OCI-LY3 (cell line): ENCODE data around the gene MAPKAP1.

Source experiments
- EZH2phosphoT487 ChIP-seq: fragments of 200-600 bp; shearing (Covaris generic); IDR thresholded peaks from 2 replicates; pipeline ENCODE4 v1.6.1; 2018; ENCODE audit warnings: antibody characterized with exemption, mixed run types, low read depth
- TF ChIP-seq, protein P1 (sequence below): fragments of 200-600, 300-600 bp; sonication (generic); IDR thresholded peaks from 2 replicates; pipeline ENCODE4 v1.5.1; 2014; ENCODE audit warnings: antibody characterized with exemption, low read length, low read depth

DNA sequence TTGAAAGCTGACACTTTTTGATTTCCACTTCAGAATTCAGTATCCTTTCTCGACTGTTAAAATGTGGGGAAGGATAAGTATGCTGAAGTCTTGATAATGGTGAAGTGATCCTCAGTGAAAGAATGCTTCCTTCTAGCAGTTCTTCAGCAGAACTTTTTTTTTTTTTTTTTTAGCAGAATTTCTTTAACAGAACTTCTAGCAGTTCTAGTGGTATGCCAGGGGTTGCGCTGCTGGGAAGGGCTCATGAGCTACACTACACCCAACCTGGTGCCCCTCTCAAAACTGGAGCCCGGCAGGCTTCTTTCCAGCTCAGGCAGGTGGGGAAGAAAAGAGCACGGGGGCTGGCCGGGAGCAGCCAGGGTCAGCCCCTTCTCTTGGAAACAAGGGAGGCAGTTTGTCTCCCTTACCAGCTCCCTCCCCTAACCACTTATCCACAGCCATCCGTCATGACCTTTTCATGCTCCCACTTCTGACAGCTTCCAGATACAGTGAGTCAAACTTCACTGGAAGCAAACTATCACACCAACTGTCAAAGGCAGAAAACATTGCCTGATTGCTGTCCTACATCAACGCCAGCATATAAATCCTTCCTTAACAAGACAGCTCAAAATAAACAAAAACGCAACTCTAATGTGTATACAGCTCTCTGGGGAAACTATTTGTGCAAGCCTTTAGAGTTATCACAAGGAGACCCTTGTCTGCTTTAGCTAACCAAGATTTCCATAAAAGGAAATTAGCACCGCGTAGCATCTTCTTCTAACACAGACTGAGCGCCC lies 233.9 kb downstream of the MAPKAP1 start:
- TF ChIP-seq, protein P1, sequence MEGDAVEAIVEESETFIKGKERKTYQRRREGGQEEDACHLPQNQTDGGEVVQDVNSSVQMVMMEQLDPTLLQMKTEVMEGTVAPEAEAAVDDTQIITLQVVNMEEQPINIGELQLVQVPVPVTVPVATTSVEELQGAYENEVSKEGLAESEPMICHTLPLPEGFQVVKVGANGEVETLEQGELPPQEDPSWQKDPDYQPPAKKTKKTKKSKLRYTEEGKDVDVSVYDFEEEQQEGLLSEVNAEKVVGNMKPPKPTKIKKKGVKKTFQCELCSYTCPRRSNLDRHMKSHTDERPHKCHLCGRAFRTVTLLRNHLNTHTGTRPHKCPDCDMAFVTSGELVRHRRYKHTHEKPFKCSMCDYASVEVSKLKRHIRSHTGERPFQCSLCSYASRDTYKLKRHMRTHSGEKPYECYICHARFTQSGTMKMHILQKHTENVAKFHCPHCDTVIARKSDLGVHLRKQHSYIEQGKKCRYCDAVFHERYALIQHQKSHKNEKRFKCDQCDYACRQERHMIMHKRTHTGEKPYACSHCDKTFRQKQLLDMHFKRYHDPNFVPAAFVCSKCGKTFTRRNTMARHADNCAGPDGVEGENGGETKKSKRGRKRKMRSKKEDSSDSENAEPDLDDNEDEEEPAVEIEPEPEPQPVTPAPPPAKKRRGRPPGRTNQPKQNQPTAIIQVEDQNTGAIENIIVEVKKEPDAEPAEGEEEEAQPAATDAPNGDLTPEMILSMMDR: no peak
- no peak for TF ChIP-seq EZH2phosphoT487
